AG08396 (cell line): ENCODE measurements around the gene KCNK18.

Experiments
- DNase-seq: peaks from one replicate; pipeline ENCODE4 v3.0.0; 2012; ENCODE audit warnings: low spot score, mixed read lengths

The KCNK18 gene

DNA sequence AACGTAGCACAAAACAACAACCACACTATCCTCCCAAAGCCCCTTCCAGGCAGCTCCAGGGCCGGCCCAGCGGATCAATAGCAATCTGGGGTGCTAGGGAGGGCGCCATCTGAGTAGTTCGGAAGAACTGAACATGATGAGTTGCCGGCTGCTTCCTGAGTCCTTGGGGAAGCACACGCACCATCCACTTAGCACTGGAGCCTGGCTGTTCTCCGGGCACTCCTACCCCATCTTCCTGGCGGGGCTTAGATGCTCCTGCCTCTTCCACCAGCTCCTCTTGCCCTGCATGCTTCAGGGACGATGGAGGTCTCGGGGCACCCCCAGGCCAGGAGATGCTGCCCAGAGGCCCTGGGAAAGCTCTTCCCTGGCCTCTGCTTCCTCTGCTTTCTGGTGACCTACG lies at the start of gene KCNK18:
Gene KCNK18 (plus strand): TSS at position 301 of the 400 bp plus-strand sequence. CDS start 0 bp downstream, at position 301.
- DNase-seq, result no peak

DNA sequence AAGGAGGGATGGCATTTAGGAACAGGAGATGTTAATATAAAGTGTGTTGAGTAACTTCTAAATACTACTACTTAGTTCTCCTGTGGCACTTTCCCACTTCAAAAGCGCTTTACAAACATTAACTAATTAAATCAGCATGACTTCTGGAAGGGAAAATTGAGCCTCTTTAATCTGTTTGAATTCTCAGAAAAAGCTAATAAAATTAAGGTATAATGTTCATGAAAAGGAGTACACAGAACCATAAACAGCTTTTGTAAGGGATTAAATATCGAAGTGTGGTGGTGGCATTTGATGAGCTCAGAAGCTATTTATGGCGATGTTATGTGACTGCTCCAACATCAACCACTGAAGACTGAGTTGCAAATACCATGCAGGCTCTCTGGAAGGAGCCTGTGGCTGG lies 49.0 kb upstream of the KCNK18 start:
- no peak for DNase-seq

DNA sequence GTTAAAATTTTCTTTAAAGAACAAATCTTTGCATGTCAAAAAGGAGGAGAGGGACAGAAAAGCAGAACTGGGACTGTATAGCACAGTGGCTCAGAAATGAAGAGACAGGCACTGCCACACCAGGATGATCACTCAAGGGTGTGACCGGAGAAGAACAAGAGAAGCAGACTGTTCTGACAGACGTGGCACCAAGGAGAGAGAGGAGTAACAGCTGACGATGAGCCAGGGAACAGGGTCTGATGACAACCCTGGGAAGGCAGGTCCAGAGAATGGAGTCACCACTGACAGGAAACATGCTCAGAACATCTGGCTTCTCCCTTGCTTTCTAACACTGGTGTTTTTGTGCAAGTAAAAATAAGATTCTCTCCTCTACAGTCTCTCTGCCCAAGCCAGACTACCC lies 44.6 kb upstream of the KCNK18 start:
- DNase-seq, result no peak

DNA sequence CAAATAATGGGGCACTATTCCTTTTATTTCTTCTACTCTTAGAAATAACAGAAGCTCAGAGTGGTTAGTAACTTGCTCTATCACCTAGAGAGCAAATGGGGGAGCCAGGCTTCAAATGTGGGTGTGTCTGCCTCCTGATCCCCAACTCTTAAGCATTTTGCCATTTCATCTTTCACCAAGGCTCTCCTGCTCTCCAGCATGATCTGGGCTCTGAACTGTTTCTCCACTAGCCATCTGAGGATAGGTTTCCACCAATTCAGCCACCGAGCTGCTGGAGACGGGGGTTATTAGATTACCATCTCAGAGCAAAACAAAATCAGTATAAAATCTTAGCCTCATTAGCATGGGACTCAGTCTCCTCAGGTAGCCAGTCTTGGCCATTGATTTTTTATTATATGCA lies 39.0 kb upstream of the KCNK18 start:
- no peak for DNase-seq

DNA sequence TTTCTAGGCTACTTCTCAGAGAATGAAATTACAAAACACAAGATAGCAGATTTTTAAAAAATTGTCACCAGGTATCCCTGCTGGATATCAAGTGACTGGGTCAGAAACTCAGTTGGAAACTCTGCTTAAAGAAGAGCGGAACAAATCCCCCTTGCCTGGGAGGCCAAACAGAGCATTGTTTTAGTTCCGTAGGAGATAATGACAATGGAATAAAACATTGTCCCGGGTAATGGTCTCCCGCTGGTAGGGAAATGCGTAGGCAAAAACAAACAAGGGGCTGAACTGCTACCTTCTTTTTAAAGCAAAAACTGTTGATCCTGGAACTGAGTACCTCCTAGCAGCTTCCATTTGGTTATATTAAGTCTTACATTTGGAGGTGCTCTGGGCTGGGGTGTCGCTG lies 37.9 kb upstream of the KCNK18 start:
- DNase-seq, result no peak

DNA sequence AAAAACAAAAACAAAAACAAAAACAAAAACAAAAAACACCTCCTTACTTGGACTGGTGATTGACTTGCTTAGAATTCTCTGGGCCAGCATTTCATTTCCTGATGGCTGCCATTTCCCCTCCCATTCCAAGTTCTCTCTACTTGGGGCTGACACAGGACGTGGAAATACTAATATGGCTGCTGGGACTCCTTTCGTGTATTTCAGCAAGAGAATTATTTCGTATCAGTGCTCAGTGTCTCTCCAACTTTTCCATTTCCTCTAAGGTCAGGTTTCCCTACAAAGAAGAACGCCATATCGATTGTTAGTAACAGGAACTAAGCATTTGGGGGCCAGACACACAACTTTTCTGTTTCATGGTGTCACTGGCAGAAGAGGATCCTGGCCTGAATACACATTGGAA lies 36.7 kb upstream of the KCNK18 start:
- DNase-seq, result no peak

DNA sequence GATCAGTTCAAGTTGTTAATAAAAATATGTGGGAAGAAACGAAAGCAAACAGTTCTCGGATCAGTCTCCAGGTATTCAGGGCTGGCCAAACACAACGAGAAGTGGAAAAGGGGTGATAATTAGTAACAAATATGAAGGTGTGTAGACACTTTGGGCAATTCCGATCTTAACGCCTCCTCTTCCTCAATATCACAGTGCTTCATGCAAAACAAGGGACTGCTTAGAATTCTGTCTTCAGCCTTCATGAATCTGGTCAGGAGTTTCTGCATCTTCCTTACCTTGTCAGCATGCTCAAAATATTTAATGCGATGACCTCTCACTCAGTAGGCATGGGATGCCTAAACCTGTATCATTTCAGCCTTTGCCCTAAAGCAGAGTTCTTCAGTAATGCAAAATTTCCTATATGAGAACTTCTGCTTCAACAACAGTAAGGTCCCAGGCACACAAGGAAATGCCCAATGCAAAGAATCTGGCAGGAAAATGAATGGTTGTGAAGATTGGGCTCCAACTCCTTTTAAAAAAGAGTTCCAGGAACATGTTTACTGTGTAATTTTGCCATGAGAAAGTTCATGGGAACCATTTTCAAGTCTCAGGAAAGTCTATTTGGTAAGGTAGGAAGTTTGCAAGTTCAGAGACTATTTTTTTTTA lies 35.8 kb upstream of the KCNK18 start:
- DNase-seq, result no peak

DNA sequence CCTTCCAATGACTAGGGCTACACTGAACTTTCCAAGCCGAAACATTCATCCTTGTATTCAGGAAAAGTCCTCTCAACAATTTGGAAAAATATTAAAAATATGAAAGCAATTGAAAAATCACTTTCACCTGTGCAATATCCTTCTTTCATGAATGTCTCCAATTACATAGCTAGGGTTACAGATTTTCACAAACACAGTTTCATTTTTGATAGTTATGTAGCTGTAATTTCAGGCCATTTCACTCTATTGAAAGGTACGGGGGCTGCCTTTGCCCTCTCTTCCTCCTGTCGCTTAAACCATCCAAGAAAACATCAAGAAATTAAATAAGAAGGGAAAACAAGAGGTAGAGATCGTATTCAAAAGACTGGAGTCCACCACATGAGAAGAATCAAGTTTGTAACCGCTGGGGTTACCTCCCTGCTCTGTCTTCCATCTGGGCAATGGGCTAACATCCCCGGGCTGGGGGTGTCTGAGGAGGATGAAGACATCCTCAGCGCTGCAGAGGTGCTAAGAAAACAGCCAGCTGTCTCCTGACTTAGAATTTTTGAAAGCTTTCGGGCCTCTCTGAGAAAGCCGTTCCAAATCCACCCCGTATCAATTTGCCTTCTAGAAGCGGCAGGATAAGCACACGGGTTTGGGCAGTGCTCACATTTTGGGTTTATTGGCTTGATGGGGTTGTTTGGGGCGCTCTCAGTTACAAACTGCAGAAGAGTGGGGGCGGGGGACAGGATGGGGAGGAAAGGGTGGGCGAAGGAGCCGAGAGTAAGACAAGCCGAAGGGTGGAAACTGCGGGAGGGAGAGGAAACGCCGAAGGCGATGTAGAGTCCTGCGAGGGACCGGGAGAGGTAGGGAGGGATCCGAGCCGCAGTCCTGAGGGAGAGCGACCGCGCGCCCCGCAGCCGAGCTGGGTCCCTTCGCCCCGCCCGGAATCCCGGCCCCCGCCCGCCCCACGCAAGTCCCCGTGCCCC lies 34.9 kb upstream of the KCNK18 start:
- no peak for DNase-seq

DNA sequence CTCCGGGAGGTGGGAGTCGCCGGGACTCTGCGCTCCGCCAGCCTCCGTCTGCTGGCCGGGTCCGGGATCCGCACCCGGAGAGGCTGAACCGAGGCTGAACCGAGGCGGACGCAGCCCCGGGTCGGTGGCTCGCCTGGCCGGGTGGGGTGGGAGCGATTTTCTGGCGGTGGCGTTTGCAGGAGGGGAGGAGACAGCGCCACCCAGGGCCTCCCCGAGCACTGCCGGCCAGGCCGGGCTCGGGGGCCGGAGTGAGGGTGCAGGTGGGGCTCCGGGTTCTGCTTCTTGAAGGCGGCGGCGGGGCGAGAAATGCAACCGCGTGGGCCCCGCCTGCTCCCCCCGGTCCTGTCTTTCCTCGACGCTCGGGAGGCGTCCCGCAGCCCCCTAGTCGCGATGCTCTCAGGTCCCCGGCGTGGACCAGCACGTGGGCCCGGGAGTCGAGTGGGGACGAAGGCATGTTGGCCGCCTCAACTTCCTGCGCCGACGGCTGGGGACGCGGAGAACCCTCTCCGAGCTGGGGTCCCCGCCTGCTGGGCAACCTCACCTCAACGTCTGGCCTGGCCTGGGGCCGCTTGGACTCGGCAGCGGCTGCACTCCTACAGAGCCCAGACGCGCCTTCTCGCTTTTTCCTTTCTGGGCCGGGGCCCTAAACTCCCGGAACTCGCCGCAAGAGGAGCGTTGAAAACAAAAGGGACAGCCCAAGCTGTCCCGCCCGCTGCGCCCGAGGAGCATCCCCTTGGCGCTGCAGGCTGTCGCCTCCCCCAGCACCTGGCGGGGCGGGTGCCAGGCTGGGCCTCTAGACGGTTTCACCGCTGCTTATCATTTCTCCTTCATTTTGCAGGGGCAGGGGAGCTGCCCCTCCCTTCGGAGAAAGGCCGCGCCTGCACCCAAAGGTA lies 34.0 kb upstream of the KCNK18 start:
- no peak for DNase-seq

DNA sequence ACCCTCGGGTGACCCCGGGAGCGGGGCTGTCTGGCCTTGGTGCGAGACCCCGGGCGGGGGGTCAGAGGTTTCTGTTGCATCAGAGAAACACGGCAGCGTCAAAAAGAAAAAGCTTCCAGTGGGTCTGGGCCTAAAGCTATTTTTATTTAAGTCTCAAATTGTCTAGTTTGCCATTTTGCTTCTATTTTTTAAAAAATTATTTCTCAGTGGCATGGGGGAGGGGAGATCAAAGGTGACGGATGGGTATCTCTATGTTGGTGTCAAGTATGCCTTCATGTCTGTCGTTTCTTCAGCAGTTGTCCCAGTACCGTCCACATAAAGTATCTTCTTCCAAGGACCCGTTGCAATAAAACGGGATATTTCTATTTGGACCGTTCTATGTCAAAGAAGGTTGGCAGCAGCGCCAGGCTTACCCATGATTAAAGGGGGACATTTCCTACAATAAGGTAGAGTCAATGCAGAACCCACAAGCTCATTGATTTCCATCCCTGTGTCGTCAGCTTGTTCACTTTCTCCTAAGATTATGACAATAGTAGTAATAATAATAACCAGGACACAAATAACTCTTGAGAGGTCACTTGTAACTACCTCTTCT lies 33.2 kb upstream of the KCNK18 start:
- DNase-seq, result no peak

DNA sequence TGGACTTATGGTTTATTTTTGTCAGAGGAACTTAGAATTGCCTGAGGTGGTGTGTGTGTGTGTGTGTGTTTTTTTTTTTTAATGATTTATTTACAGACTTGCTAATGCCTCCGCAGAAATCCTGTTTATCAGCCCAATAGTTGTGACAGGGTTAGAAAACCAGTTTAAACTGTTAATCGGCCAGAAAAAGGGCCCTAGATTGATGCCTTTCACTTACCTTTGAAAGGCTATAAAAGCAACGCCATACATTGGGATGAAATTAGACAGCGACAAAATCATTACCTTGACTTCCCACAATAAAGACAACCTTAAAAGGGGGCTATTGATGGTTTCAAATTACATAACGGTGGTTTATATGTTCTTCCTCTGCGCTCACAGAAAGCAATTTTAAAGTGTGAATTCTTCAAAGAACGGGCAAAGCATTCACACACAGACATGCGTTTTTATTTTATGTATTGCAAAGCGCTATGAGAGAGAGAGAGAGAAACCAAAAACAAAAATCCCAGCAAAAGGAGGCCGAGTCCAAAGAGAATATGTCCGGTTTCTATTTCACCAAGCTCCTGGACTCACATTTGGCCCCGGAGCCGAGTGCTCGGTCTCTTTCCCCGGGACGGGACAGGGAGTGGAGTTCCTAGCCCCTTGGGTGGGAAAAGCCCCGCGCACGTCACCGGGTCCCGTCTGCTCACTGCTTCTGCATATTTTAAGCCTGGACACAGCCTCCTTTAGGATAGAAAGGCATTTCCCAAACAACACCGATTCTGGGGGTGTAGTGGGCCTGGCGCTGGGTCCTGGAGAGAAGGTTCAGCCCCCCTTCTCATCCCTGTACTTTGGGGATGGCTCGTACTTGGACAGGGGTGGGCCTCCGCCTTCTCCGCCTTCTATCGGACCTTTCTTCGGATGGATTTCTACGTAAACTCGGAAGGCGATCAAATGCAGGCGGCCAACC lies 32.4 kb upstream of the KCNK18 start:
- no peak for DNase-seq

DNA sequence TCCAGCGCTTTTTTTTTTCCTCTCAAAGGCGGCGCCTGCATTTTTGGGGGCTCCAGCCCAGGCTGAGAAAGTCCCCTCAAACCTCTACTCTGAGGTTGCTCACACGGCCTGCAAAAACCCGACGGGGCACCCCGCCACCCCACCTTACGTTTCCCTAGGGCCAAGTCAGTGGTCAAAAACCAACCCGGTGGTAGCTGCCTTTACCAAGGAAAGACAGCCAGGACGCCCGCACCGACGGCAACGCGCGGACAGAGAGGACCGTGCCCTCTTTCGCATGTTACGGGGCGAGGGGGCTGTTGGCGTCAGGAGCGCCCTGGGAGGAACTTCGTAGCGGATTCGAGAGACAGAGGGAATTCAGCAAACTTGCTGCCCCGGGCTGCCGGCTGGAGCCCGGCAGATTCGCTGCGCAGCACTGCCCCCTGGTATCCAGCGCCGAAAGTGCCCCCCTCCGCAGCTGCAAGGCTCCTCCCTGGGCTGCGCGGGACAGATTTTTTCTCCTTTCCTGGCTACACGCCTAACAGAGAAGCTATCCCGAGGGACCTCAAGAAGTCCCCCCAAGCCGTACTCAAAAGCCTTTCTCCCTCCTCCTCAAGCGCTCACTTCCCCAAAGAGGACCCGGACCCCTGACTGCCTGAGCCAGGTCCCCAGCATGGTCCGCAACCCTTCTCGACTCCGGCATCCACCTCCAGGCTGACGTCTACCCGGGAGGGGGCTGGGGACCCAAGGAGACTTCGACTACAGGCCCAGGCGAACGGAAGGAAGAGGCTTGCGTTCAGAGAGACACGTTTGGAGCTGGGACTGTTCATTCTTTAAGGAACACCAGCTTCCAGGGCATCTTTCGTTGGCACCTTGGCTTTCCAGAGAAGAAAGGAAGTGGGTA lies 31.5 kb upstream of the KCNK18 start:
- DNase-seq, result peak; percentile 84

DNA sequence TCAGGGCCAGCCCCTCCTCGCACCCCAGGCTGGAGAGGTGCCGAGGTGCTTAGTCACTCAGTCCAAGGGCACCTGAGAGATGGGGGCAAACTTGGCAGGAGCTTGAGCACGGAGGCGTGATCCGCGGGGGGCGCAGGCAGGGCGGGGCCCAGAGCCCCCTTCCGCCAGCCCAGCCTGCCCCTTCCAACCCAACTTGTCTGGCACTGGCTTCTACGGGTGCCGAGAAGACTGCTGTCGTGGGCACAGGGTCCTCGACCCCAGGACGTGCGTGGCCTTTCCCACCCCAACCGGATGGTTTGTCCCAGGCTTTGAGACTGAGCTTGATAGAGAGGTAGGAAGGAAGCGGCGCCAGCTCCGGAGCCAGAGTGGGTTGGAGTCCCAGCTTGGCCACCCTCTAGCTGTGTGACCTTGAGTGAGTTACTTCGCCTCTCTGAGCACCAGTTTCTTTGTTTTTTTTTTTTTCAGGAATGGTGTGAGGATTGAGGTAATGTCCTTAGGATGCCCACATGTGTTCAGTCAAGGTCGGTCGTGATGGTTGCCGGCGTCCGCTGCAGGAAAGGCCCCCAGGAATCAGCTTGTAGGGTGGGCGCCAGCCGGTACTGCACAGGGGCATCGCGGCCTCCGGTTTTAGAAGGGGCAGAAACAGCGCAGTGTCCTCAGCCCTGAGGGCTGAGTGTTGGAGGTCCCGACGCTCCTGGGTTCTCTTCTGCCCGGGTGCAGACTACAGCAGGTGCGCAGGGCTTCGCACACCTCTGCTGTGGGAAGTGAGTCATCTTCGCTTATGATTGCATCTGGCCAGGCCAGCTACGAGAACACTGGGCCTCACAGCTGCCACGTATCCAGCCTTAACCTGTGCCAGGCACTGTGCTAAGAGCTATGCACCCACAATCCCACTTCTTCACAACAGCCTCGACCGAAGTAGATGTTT lies 30.6 kb upstream of the KCNK18 start:
- DNase-seq, result no peak

DNA sequence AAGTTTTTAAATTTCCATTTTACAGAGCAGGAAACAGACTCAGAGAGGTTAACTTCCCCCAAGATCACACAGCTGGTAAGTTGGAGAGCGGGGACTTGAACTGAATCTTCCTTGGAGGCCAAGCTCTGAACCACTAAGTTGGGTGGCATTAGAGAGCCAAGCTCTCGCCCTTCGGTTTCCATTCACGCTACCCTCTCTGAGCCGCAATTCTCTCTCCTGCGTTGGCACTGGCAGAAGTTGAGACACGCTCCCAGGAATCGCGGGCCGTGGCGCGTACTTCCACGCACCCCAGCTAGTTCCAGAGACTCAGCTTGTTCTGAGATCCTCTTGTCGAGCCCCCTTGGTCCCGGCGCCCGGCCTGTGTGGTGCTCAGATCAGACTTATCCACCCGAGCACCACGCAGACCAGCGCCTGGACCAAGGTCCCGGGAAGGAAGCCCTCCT lies 29.9 kb upstream of the KCNK18 start:
- no peak for DNase-seq

DNA sequence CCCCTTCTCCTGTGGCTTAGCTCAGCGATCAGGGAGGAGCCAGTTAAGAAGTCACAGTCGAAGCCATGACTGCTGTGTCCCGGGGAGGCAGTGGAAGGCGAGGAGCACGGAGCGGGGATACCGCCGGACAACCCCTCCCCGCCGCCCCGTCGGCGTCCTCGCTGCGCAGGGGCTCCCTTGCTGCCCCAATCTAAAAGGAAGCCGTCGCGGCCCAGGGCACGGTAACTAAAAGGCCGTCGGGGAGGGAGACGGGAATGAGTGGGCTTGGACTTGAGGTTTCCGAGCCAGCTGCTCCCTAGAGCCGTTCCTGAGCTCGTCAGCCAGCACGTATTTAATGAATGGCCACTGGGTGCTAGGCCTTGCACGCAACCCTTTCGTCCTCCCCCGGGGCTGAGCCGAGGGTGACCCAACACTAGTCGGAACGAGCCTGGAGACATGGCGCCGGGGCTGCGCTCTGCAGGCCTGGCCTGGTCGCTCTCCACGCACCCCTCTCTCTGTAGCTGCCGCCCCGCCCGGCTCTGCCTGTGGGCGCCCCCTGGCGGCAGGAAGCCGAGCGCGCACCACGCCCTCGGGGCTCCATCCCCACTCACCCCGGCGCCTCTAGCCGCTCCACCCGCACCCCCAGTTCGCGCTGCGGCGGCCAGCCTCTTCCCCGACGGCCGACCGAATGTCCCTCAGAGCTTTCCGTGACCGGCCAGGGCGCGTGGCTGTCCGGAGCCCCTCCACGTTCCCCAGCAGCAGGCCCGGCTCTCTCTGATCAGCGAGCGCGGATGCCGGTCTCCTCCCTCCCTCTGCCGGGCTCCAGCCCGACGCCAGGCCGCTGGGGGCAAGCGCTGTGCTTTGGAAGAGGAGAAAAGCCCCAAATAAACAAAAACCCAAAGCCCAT lies 29.3 kb upstream of the KCNK18 start:
- peak; percentile 89 for DNase-seq

DNA sequence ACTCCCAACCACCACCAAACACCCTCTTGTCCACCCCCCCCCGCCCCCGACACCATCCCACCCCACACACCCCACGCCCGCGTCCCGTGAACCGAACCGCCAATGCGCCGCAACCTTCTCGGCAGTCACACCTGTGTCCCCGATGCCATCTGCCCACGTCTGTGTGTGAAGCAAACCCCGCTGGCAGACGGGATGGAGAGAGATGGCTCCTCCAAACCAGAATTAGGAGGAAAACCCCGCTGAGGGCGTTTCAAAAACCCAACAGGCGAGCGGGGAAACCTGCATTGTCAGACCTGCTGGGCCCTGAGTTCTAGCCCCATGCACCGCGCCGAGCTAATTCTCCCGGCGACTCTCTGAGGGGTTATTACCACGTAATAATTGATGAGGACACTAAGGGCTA lies 28.6 kb upstream of the KCNK18 start:
- DNase-seq, result no peak

DNA sequence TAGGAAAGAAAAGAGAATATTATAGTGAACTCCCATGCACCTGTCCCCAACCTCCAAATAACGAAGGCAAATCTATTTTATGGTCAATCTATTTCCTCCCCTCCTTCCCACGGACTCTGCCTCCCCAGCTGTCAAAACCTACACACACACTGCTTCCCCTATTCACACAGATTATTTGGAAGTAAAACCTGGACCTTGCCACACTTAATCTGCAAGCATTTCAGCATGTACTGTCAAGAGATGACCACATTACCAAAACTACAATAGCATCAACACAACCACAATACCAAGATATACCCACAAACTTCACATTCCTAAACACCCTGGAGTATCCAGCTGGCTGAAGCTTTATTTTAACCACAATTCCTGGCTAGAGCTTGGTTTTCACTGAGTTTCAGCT lies 27.8 kb upstream of the KCNK18 start:
- DNase-seq, result no peak

DNA sequence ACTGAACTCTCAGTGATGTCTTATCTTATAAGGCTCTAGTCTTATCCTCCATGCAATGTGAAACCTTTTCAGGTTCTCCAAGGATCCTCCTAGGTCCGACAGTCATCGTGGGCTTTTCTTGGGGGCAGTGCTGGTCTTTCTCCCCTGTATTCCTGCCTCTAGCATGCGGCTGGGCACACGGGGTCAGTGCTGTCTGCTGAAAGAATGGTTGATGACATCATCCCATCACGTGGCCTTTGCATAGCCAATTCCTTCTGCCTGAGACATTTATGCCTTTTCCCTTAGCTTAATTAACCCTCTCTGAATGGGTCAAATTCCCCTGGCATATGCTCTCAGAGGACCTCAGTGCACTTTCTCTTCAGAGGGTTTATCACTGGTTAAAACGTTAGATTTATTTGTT lies 27.0 kb upstream of the KCNK18 start:
- no peak for DNase-seq
